HG03442 (cell line): ENCODE measurements around the gene SPACA6.
"Not testable (repeated sequence)": the region's sequence is repeated elsewhere in the genome, so short reads cannot be mapped to it uniquely, and the experiment has no call there.

Experiments used
- ATAC-seq: cut with Tn5 transposase; IDR thresholded peaks from one replicate; pipeline ENCODE4 v1.9.1; 2021; ENCODE audit warnings: mild to moderate bottlenecking, moderate library complexity; ENCODE audit not compliant: unreplicated experiment

Gene SPACA6

GRCh38 chr19:51693260-51693659 is at the start of gene SPACA6:
Gene SPACA6, plus strand, starts transcription at chr19:51693330. Its CDS starts 197 bp downstream, at chr19:51693527.
- no peak for ATAC-seq

- no peak for ATAC-seq
Observed at GRCh38 chr19:51644636-51645271, 48.4 kb upstream of the SPACA6 start.

- ATAC-seq = not testable (repeated sequence)
Observed at GRCh38 chr19:51646730-51647129, 46.4 kb upstream of the SPACA6 start, which contains the start of gene SIGLEC14. Gene SIGLEC14, minus strand, starts transcription at chr19:51646825. Its CDS starts 66 bp downstream, at chr19:51646759.

GRCh38 chr19:51647318-51647717 is 45.8 kb upstream of the SPACA6 start:
- ATAC-seq = no peak

GRCh38 chr19:51651216-51651846 is 41.8 kb upstream of the SPACA6 start:
- no peak for ATAC-seq

- no peak for ATAC-seq
Observed at GRCh38 chr19:51652266-51652665, 40.9 kb upstream of the SPACA6 start.

GRCh38 chr19:51653162-51653561 is 40.0 kb upstream of the SPACA6 start:
- no peak for ATAC-seq

- no peak for ATAC-seq
Observed at GRCh38 chr19:51654783-51655182, 38.3 kb upstream of the SPACA6 start.

- ATAC-seq = no peak
Observed at GRCh38 chr19:51660975-51661600, 32.0 kb upstream of the SPACA6 start.

GRCh38 chr19:51663650-51664049 is 29.5 kb upstream of the SPACA6 start:
- no peak for ATAC-seq

- no peak for ATAC-seq
Observed at GRCh38 chr19:51664131-51664530, 29.0 kb upstream of the SPACA6 start.

GRCh38 chr19:51664997-51665396 is 28.1 kb upstream of the SPACA6 start:
- no peak for ATAC-seq

GRCh38 chr19:51668216-51668615 is 24.9 kb upstream of the SPACA6 start:
- ATAC-seq = no peak

- ATAC-seq = not testable (repeated sequence)
Observed at GRCh38 chr19:51675911-51676565, 17.1 kb upstream of the SPACA6 start.

- ATAC-seq = no peak
Observed at GRCh38 chr19:51676566-51677083, 16.5 kb upstream of the SPACA6 start.

- no peak for ATAC-seq
Observed at GRCh38 chr19:51680474-51680873, 12.7 kb upstream of the SPACA6 start.

GRCh38 chr19:51681286-51681941 is 11.7 kb upstream of the SPACA6 start:
- no peak for ATAC-seq

- ATAC-seq = no peak
Observed at GRCh38 chr19:51686171-51686570, 7.0 kb upstream of the SPACA6 start.

- no peak for ATAC-seq
Observed at GRCh38 chr19:51687791-51688670, 5.1 kb upstream of the SPACA6 start.
